Vagina (tissue), 2 donors: ENCODE data around the gene PTPN4.

ENCODE experiments used
- CTCF ChIP-seq, 3 experiments: fragments of 450-650 bp in 2 of 3; fragments of 200-600 bp in 1 of 3; sonication (generic) in 1 of 3; IDR thresholded peaks; one replicate each; pipeline ENCODE4 v1.5.1; 2017 to 2019; ENCODE audit warnings: antibody characterized with exemption in 3 of 3, mild to moderate bottlenecking in 2 of 3, moderate library complexity in 2 of 3
- POLR2A ChIP-seq, 2 donors: fragments of 450-650 bp; IDR thresholded peaks; one replicate each; pipeline ENCODE4 v1.6.1; 2017; ENCODE audit warnings: antibody characterized with exemption in 2 of 2, mild to moderate bottlenecking in 2 of 2, moderate library complexity in 2 of 2
- POLR2AphosphoS5 ChIP-seq, 2 donors: sonication (generic); formaldehyde crosslinking; IDR thresholded peaks; one replicate each; pipeline ENCODE4 v1.9.0; 2017; ENCODE audit warnings: antibody characterized with exemption in 2 of 2, mild to moderate bottlenecking in 2 of 2, low read depth in 1 of 2; ENCODE audit not compliant: insufficient read depth in 1 of 2

DNA sequence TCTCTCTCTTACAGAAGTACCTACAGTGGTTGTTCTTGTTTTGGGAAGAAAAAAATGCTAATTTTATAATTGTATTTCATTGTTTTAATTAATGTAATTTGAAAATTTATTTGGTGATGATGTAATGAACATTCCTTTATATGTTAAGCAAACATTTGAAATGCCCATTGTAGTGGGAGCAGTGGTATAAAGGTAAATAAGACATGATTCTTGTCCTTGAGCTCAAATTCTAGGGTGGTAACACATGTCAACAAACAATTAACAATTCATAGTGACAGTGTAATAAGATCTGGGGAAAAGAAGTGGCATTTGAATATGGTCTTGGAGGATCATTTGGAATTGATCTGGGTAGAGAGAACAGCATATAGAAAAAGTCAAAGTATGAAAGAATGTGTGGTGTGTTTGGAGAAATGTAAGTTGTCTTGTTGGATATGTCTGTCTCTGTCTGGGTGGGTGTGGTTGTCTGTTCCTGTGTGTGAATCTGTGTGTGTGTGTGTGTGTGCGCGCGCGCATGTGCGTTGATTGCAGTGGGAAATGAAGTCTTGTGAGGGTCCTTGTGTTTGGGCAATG is 5.8 kb downstream of the PTPN4 start:
- TF ChIP-seq CTCF (IDR thresholded peaks at IDR 0.05) (no peak), POLR2A (IDR thresholded peaks at IDR 0.05) (no peak), POLR2AphosphoS5 (IDR thresholded peaks at IDR 0.05; ENCODE audit: insufficient read depth in 1 of 2, low read depth in 1 of 2) (no peak)
